Mesendoderm (in vitro differentiated cells): ENCODE results near the gene TPR.

ENCODE experiments used
- DNase-seq: peaks from one replicate; pipeline ENCODE4 v3.0.0; 2013
- H2AK5ac ChIP-seq: 2 replicates; pipeline ENCODE4 v1.6.1; 2013; ENCODE audit warnings: low read length, inconsistent platforms
- H2BK120ac ChIP-seq: 2 replicates; pipeline ENCODE4 v1.6.1; 2013; ENCODE audit warnings: low read depth, mild to moderate bottlenecking, low read length, moderate library complexity, mixed read lengths
- H2BK15ac ChIP-seq: replicated peaks from 2 replicates; pipeline ENCODE4 v1.6.1; 2013; ENCODE audit warnings: low read depth, mild to moderate bottlenecking, moderate library complexity
- H2BK5ac ChIP-seq: 2 replicates; pipeline ENCODE4 v1.6.1; 2013; ENCODE audit warnings: low read length, inconsistent platforms
- H3K18ac ChIP-seq: 2 replicates; pipeline ENCODE4 v1.6.1; 2013; ENCODE audit warnings: mild to moderate bottlenecking, low read length, mixed read lengths
- H3K23ac ChIP-seq: one replicate; pipeline ENCODE4 v1.6.1; 2013; ENCODE audit warnings: low read length
- H3K27ac ChIP-seq: 2 replicates; pipeline ENCODE4 v1.5.1; 2013; ENCODE audit warnings: low read depth, mild to moderate bottlenecking, inconsistent platforms, low read length, moderate library complexity
- H3K27me3 ChIP-seq: 2 replicates; pipeline ENCODE4 v1.6.1; 2013; ENCODE audit warnings: low read length, control low read depth, mild to moderate bottlenecking, inconsistent platforms; ENCODE audit not compliant: insufficient read depth, poor library complexity
- H3K36me3 ChIP-seq: 2 replicates; pipeline ENCODE4 v1.6.1; 2013; ENCODE audit warnings: low read length, inconsistent platforms; ENCODE audit not compliant: control insufficient read depth, insufficient read depth
- H3K4ac ChIP-seq: one replicate; pipeline ENCODE4 v1.6.1; 2013; ENCODE audit warnings: low read depth, mild to moderate bottlenecking, low read length, moderate library complexity
- H3K4me1 ChIP-seq: 2 replicates; pipeline ENCODE4 v1.6.1; 2013; ENCODE audit warnings: low read depth, low read length, inconsistent platforms; ENCODE audit not compliant: control insufficient read depth
- H3K4me2 ChIP-seq: 2 replicates; pipeline ENCODE4 v1.6.1; 2013; ENCODE audit warnings: low read length
- H3K4me3 ChIP-seq: 2 replicates; pipeline ENCODE4 v1.5.1; 2013; ENCODE audit warnings: mild to moderate bottlenecking, low read length
- H3K56ac ChIP-seq: one replicate; pipeline ENCODE4 v1.6.1; 2013; ENCODE audit warnings: low read length
- H3K79me1 ChIP-seq: 2 replicates; pipeline ENCODE4 v1.6.1; 2013; ENCODE audit warnings: low read length, inconsistent platforms
- H3K79me2 ChIP-seq: 2 replicates; pipeline ENCODE4 v1.6.1; 2013; ENCODE audit warnings: mild to moderate bottlenecking, low read length; ENCODE audit not compliant: control insufficient read depth, insufficient read depth
- H3K9ac ChIP-seq: 2 replicates; pipeline ENCODE4 v1.6.1; 2013; ENCODE audit warnings: low read length, inconsistent platforms
- H4K5ac ChIP-seq: one replicate; pipeline ENCODE4 v1.6.1; 2013; ENCODE audit warnings: low read length
- H4K8ac ChIP-seq: one replicate; pipeline ENCODE4 v1.6.1; 2013; ENCODE audit warnings: low read depth, mild to moderate bottlenecking, control low read depth, low read length, moderate library complexity
- WGBS: extraction: QIAGEN DNeasy Blood & Tissue Kit; methylation state at CpG from one replicate; pipeline ENCODE4 v1.1.7; 2013; ENCODE audit warnings: low lambda C conversion rate, missing lambda C conversion rate; ENCODE audit not compliant: insufficient coverage; ENCODE audit errors: extremely low coverage; 5-methylcytosine and 5-hydroxymethylcytosine counted together

Gene TPR

DNA sequence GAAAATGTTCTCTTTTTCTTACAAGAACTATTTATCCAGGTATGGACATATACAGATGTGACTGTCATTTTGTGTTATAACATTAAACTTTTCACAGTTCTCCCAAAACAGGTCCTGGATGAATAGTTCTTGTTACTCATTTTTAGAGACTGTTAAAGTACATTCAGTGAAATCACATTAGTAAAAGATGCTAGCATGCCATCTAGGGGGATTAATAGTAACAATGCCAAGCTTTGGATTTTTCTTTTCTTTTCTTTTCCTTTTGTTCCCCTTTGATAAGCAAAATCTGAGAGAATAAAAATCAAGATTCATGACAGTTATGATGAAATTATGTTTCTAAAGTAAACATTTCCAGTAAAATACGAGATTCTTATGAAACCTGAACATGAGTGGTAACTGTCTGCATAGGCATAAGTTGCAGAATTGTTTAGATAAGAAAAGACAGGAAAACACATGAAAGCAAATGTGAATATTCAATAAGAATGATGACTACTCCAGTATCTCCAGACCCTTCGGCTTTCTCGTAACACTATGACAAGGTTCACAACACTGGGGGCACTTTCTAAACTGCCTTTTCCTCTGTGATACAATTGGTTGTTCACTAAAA is 77.5 kb downstream of the TPR start:
- H3K23ac ChIP-seq = no peak overlapping the region
- no peaks in the 10 kb centered on the region for H3K27me3 ChIP-seq
- H3K79me2 ChIP-seq = no peaks in the 10 kb centered on the region
- no peak overlapping the region for H3K4ac ChIP-seq
- H3K18ac ChIP-seq = no peak overlapping the region
- H2BK15ac ChIP-seq = no peak overlapping the region
- H3K36me3 ChIP-seq = no peaks in the 10 kb centered on the region
- DNase-seq = no peak
- H3K9ac ChIP-seq = no peak overlapping the region
- H3K4me2 ChIP-seq = no peak overlapping the region
- no peak overlapping the region for H2AK5ac ChIP-seq
- no peak overlapping the region for H3K56ac ChIP-seq
- no peak overlapping the region for H4K5ac ChIP-seq
- H3K4me1 ChIP-seq = no peaks in the 10 kb centered on the region
- H3K27ac ChIP-seq = no peak overlapping the region
- no peaks in the 10 kb centered on the region for H3K79me1 ChIP-seq
- H2BK5ac ChIP-seq = no peak overlapping the region
- H4K8ac ChIP-seq = no peak overlapping the region
- no peak overlapping the region for H2BK120ac ChIP-seq
- WGBS = no CpG with 5 or more reads among the region's 3 CpGs
- no peak overlapping the region for H3K4me3 ChIP-seq

- H3K18ac ChIP-seq = no peak within 1 kb of the TSS
- H2BK5ac ChIP-seq = no peak within 1 kb of the TSS
- no peak within 1 kb of the TSS for H2BK120ac ChIP-seq
- H3K36me3 ChIP-seq = no peaks in the 10 kb centered on the region
- no peak for DNase-seq
- no peak within 1 kb of the TSS for H4K5ac ChIP-seq
- no peak within 1 kb of the TSS for H3K4me2 ChIP-seq
- H3K4me3 ChIP-seq = no peak within 1 kb of the TSS
- no peak within 1 kb of the TSS for H4K8ac ChIP-seq
- no peak within 1 kb of the TSS for H3K56ac ChIP-seq
- no CpG with 5 or more reads among the region's 3 CpGs for WGBS
- H3K27me3 ChIP-seq = no peaks in the 10 kb centered on the region
- H3K9ac ChIP-seq = no peak within 1 kb of the TSS
- H2BK15ac ChIP-seq = no peak within 1 kb of the TSS
- no peaks in the 10 kb centered on the region for H3K79me2 ChIP-seq
- no peak within 1 kb of the TSS for H3K4ac ChIP-seq
- H3K23ac ChIP-seq = no peak within 1 kb of the TSS
- H3K4me1 ChIP-seq = no peaks in the 10 kb centered on the region
- no peaks in the 10 kb centered on the region for H3K79me1 ChIP-seq
- no peak within 1 kb of the TSS for H3K27ac ChIP-seq
- no peak within 1 kb of the TSS for H2AK5ac ChIP-seq
These were observed 79.1 kb downstream of the TPR start, which contains the start of gene PRG4 for GRCh38 chr1:186295980-186296379. Gene PRG4, plus strand, starts transcription at chr1:186296279.

GRCh38 chr1:186292875-186293274 is 82.2 kb downstream of the TPR start:
- Histone ChIP-seq H3K4me3 (no peak overlapping the region), H4K8ac (no peak overlapping the region), H3K79me2 (no peaks in the 10 kb centered on the region), H3K36me3 (no peaks in the 10 kb centered on the region), H3K27me3 (no peaks in the 10 kb centered on the region), H2BK120ac (no peak overlapping the region), H2AK5ac (no peak overlapping the region), H4K5ac (no peak overlapping the region), H3K4me1 (no peaks in the 10 kb centered on the region), H3K23ac (no peak overlapping the region), H3K79me1 (no peaks in the 10 kb centered on the region), H2BK5ac (no peak overlapping the region), H3K4me2 (no peak overlapping the region), H3K27ac (no peak overlapping the region), H3K4ac (no peak overlapping the region), H3K56ac (no peak overlapping the region), H2BK15ac (no peak overlapping the region), H3K18ac (no peak overlapping the region), H3K9ac (no peak overlapping the region)
- no CpG with 5 or more reads among the region's 1 CpG for WGBS
- no peak for DNase-seq

- Histone ChIP-seq H3K27ac (no peak overlapping the region), H2BK120ac (no peak overlapping the region), H4K5ac (no peak overlapping the region), H3K4me1 (no peaks in the 10 kb centered on the region), H3K18ac (no peak overlapping the region), H3K36me3 (no peaks in the 10 kb centered on the region), H2BK5ac (no peak overlapping the region), H4K8ac (no peak overlapping the region), H3K79me1 (no peaks in the 10 kb centered on the region), H3K23ac (no peak overlapping the region), H2BK15ac (no peak overlapping the region), H3K4me3 (no peak overlapping the region), H2AK5ac (no peak overlapping the region), H3K4ac (no peak overlapping the region), H3K27me3 (no peaks in the 10 kb centered on the region), H3K4me2 (no peak overlapping the region), H3K56ac (no peak overlapping the region), H3K79me2 (no peaks in the 10 kb centered on the region), H3K9ac (no peak overlapping the region)
- DNase-seq = no peak
- no CpG with 5 or more reads among the region's 2 CpGs for WGBS
These were observed 83.8 kb downstream of the TPR start for GRCh38 chr1:186291271-186291670.

- H4K5ac ChIP-seq = no peak overlapping the region
- H2AK5ac ChIP-seq = no peak overlapping the region
- H3K79me2 ChIP-seq = no peaks in the 10 kb centered on the region
- H2BK120ac ChIP-seq = no peak overlapping the region
- H3K23ac ChIP-seq = no peak overlapping the region
- H3K9ac ChIP-seq = no peak overlapping the region
- H3K18ac ChIP-seq = no peak overlapping the region
- no peaks in the 10 kb centered on the region for H3K79me1 ChIP-seq
- DNase-seq = no peak
- no peak overlapping the region for H3K4me3 ChIP-seq
- no peak overlapping the region for H3K4me2 ChIP-seq
- no peak overlapping the region for H3K56ac ChIP-seq
- no peak overlapping the region for H4K8ac ChIP-seq
- no CpG with 5 or more reads among the region's 4 CpGs for WGBS
- no peak overlapping the region for H2BK15ac ChIP-seq
- H3K27ac ChIP-seq = no peak overlapping the region
- H3K4me1 ChIP-seq = no peaks in the 10 kb centered on the region
- no peak overlapping the region for H3K4ac ChIP-seq
- no peak overlapping the region for H2BK5ac ChIP-seq
- no peaks in the 10 kb centered on the region for H3K27me3 ChIP-seq
- H3K36me3 ChIP-seq = no peaks in the 10 kb centered on the region
These were observed 85.0 kb downstream of the TPR start for GRCh38 chr1:186289943-186290545.
